HCEC 1CT (cell line): Measurements from ENCODE around the gene OR1N1.
"Not testable (repeated sequence)": the region's sequence is repeated elsewhere in the genome, so short reads cannot be mapped to it uniquely, and the experiment has no call there.

Source experiments
- DNase-seq: peaks from one replicate; pipeline ENCODE4 v3.0.0-alpha.2; 2017

OR1N1 gene, protein sequence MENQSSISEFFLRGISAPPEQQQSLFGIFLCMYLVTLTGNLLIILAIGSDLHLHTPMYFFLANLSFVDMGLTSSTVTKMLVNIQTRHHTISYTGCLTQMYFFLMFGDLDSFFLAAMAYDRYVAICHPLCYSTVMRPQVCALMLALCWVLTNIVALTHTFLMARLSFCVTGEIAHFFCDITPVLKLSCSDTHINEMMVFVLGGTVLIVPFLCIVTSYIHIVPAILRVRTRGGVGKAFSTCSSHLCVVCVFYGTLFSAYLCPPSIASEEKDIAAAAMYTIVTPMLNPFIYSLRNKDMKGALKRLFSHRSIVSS

DNA sequence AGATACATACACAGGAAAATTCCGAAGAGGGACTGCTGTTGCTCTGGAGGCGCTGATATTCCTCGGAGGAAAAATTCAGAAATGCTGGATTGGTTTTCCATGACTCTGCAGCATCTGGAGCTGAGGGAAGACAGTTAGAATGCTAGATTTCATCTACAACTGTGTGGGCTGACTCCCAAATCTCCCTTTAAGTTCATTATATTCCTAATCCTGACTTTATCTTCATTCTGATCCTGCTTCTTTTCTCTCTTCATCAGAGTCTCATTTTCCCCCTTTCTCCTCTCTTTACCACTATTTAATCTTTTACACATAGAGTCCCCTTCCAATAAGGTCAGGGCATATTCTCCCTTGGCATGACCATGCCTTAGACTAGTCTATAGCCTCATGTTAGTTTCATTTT, at the start of gene OR1N1:
TSS of gene OR1N1 (minus strand) at position 101 of the 400 bp plus-strand sequence. CDS start at position 101, 0 bp downstream.
- DNase-seq = no peak

DNA sequence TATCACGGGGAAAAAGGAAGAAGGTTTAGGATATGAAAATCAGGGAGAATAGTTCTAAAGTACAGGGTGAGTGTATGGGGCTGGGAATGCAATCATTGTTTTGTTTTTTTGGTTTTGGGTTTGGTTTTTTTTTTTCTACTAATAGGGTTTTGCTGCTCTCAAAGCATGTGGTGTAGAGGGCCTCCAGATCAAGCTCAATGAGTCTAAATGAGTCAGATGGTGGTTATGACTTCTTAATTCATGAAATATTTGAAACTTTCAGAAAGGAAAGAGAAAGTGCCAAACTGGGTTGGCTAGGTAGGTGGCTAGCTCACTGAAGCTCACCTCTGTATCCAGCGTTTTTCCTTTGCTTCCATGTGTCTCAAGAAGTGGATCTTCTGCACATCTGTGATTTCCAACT, 45.4 kb upstream of the OR1N1 start:
- peak; percentile 68 for DNase-seq

DNA sequence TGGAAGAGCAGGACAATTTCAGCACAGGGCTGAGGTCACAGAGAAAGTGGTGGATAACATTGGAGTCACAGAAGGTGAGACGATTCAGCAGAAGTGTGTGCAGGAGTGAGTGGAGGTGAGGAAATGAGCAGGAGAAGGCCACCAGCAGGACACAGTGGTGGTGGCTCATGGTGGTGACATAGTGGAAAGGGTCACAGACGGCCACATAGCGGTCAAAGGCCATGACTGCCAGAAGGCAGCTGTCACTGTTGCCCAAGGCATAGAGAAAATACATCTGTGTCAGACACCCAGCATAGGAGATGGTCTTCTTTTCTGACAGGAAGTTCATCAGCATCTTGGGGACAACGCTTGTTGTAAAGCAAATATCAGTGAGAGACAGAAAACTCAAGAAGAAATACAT, 40.8 kb upstream of the OR1N1 start:
- DNase-seq = no peak

DNA sequence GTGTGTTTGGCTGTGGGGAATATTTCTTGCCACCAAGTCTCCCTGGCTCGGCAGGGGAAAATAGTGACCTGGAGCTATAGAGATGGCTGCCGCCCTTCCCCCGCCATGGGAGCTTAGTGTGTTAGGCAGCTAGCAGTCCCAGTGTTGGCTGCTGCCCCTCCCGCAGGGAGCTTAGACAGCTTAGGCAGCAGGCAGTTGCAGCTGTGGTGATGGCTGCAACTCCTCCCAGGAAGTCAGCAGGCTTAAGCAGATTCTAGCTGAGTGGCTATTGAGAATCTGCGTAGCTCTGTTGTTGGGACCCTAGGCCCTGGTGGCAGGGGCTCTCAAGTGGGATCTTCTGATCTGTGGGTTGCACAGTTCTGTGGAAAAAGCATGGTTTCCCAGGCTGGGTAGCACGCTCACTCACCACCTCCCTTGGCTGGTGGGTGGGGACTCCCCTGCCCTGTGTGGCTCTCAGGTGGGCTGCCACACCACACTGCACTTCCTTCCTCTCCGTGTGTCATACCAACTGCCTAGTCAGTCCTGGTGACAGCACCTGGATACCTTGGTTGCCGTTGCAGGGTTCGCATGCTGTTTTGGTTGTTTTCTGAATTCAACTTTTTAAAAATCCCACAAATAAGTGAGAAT, 35.2 kb upstream of the OR1N1 start:
- no peak for DNase-seq

DNA sequence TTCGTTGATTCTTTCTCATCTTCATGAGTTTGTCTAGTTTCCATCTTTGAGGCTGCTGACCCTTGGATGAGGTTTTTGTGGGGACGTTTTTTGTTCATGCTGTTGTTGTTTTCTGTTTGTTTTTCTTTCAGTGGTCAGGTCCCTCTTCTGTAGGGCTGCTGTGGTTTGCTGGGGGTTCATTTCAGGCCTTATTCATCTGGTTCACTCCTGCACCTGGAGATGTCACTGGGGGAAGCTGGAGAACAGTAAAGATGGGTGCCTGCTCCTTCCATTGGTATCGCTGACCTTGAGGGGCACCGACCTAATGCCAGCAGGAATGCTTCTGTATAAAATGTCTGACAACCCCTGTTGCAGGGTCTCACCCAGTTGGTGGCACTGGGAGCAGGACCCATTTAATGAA, 34.4 kb upstream of the OR1N1 start:
- DNase-seq = no peak

DNA sequence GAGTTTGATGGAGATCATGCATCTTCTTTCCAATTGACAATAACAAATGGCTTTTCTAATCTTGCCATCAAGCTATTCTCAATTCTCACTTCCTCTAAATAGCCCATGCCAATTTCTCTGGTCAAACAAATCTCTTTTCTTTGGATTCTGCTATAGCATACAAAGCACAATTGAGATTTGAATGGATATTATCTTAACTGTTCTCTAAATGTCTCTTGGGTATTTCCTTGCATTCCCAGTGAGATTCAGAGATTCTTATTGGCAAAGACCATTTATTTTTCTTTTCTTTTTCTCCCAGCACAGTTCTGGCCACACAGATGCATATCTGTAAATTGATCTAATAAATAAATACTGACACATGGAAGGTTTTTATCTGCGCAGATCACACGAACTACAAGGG, 25.7 kb upstream of the OR1N1 start, which contains the start of gene OR1N2:
TSS of gene OR1N2 (plus strand) at position 301 of the 400 bp plus-strand sequence. CDS start 100 bp downstream, outside the sequence.
- no peak for DNase-seq

DNA sequence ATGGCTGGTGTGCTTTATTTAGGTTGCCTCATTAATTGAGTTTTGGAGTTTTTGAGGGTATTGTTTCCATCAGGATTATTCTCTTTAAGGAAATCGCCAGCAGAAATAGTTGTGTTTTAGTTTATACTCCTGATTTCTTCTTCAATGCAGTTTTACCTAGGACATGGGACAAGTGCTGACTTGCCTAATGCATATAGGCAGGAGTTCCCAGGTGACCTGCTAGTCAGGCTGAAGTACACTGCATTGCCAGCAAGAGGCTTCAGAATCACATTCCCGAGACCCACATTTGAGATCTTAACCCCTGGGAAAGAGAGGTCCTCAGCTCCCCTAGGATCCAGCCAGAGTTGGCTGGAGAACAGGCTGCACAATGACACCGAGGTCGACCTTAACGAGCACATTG, 24.3 kb upstream of the OR1N1 start:
- no peak for DNase-seq

DNA sequence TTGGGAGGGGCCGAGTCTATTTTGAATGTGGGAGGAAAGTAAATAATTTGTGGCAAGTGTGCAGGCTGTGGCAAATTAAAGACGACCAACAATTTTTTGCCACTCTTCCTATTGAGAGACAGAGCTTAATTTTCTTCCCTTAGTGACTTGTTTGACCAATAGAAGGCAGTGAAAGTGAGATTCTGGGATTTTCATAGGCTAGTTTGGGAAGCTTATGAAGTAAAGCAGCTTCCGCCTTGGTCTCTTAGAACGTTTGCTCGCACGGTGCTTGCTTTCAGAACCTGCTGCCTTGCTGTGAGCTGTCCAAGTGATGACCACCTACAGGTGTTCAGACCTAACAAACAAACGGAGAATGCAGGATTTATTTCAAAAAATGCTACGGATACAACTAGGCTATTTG, 19.1 kb upstream of the OR1N1 start:
- DNase-seq = no peak

DNA sequence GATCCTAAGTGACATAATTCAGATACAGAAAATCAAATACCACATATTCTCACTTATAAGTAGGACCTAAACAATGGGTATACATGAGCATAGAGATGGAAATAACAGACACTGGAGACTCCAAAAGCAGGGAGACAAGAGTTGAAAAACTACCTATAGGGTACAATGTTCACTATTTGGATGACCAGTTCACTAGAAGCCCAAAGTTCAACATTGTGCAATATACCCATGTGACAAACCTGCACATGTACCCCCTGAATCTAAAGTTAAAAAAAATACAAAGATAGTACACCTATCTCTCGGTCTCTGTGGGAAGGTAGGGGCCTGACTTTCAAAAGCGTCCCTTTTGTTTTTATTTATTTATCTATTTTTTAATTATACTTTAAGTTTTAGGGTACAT, 11.7 kb upstream of the OR1N1 start:
- no peak for DNase-seq

DNA sequence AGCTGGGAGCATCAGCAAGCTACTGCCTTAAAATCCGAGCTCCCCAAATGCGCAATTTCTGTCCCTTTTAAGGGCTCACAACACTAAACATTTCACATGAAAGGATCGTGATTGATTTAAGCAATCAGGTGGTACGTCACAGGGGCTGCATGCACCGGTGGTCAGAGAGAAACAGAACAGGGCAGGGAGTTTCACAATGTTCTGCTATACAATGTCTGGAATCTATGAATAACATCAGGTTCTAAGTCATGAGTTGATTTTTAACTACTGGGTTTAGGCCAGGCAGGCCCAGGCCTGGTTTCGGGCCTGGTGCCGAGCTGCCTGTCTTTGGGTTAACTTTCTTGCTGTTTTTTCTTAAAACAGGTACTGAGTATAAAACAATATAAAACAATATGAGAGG, 10.0 kb upstream of the OR1N1 start:
- not testable (repeated sequence) for DNase-seq

DNA sequence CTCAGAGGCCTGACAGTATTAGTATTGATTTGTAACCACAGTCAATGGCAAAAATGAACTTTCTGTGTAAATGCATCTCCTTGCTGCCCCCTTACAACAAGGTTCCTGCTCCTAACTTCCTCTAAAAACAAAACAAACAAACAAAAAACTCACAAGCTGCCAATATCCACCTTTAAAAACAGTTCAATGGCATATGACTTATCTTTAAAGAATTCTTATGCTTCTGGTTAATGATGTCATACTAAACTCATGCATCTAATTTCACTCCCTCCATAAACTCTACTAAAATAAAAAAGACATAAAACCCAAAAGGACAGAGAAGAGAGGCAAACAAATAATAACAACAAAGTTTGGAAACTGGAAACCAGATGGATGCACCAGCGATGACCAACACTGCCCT, 9.0 kb upstream of the OR1N1 start:
- DNase-seq = peak; percentile 27

DNA sequence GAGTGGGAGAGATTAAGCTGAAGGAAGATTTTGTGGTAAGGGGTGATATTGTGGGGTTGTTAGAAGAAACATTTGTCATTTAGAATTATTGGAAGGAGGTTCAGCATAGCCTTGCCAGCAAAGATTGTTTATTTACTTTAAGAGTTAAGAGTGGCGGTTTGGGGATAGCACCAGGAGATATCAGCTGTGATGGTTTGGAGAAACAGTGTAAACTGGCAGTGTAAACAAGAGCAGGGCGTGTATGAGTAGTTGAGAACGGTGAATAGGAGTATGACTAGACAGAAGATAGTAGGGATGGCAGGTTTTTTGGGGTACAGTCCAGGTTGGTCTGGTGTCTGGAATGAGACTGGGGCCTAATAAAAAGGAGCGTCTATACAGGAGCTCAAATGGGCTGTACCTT, 4.1 kb upstream of the OR1N1 start:
- not testable (repeated sequence) for DNase-seq

DNA sequence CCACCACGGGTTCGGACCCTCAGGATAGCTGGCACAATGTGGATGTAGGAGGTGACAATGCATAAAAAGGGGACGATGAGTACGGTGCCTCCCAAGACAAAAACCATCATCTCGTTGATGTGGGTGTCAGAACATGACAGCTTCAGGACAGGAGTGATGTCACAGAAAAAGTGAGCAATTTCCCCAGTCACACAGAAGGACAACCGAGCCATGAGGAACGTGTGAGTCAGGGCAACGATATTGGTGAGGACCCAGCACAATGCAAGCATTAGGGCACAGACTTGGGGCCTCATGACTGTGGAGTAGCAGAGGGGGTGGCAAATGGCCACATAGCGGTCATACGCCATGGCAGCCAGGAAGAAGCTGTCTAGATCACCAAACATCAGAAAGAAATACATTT, 491 bp downstream of the OR1N1 start:
- DNase-seq = no peak

DNA sequence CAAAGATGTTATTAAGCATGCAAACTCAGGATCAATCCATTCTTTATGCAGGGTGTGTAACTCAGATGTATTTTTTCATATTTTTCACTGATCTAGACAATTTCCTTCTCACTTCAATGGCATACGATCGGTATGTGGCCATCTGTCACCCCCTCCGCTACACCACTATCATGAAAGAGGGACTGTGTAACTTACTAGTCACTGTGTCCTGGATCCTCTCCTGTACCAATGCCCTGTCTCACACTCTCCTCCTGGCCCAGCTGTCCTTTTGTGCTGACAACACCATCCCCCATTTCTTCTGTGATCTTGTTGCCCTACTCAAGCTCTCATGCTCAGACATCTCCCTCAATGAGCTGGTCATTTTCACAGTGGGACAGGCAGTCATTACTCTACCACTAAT, 7.7 kb downstream of the OR1N1 start:
- no peak for DNase-seq

DNA sequence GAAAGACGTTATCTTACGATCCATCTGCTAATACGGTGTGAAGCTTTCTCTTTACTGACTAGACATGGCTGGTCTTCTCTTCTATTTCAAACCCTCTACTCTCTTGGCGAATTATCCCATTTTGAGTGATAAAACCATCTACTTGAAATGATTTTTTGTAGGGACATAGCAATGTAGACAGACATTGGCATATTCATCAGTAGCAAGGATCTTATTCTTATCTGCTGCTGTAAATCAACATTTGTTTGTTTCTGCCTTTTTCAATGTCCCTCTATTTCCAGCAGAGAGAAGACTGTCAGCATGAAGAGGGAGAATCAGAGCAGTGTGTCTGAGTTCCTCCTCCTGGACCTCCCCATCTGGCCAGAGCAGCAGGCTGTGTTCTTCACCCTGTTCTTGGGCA, 8.3 kb downstream of the OR1N1 start, which contains the start of gene OR1J4:
TSS of gene OR1J4 (plus strand) at position 301 of the 400 bp plus-strand sequence. CDS start at position 301, 0 bp downstream.
- DNase-seq = no peak

DNA sequence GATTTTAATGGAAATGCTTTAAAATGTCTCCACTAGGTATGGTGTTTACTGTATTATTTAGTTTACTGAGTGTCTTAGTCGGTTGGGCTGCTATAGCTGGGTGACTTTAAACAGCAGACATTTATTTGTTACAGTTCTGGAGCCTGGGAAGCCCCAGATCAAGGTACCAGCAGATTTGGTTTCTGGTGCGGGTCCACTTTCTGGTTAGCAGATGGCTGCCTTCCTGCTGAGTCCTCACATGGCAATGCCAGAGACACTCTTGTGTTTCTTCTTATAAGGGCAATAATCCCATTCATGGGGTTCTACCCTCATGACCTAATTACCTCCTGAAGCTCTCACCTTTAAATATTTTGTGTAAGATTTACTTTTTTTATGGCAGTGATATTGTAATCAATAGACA, 8.9 kb downstream of the OR1N1 start:
- no peak for DNase-seq

DNA sequence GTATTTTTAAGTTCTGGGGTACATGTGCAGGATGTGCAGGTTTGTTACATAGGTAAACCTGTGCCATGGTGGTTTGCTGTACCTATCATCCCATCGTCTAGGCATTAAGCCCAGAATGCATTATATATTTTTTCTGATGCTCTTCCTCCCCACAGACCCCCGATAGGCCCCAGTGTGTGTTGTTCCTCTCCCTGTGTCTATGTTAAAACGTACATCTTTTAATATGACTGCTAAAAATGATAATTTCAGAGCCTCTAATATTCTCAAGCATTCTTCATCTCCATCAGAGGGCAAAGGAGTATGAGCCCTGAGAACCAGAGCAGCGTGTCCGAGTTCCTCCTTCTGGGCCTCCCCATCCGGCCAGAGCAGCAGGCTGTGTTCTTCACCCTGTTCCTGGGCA, 16.6 kb downstream of the OR1N1 start, which contains the start of gene OR1J2:
TSS of gene OR1J2 (plus strand) at position 301 of the 400 bp plus-strand sequence. CDS start at position 301, 0 bp downstream.
- no peak for DNase-seq

DNA sequence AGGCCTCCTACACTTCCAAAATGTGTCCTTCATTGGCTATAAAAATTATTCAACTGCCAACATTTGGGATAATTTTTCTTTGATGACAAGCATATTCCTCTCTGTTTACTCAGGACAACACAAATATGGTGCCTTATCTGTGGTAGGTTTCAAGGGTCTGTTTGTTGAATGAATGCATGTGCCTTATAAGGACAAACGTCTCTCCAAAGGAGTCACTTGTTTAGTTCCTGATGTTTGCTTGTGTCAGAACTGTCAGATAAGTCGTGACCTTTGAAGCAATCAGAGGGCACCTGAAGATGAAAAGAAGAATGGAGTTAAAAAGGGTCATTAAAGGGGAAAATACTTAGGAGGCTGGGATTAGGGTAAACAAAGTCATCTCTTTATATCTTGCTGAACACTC, 20.1 kb downstream of the OR1N1 start:
- no peak for DNase-seq

DNA sequence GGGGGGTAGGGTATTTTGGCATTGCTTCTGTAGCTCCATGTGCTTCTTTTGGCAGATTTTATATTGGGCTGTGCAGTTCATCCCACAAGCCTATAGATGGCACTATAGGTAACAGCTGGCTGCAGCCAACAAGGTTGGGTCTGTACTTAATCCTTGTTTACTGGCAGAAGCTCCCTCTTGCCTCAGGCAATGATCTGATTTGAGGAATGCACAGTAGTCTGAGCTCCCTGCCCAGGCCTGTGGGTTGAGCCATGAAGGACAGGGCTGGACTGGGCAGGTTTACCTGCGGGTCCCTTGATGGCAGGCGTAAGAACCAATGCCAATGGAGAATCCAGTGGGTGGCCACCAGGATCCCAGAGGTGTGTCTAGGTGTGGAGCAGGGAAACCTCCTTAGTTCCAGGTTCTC, 28.2 kb downstream of the OR1N1 start:
- peak; percentile 50 for DNase-seq

DNA sequence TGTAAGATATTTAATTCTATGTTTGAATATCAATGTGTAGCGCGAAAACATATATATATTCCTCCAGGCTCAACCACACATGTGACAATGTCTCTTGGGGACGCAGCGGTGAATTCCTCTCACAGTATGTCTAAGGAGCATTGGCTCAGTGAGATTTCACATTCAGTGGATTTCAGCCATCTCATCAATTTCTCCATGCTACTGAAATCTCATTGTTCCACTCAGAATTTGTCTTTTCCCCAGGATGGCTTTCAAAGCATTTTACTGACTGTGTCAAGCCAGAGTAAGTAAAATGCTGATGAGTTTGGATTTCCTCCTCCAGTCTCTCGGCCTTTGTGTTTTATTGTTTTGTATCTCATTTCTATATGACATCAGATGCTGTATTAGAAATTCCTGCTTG, 48.0 kb downstream of the OR1N1 start:
- DNase-seq = no peak

DNA sequence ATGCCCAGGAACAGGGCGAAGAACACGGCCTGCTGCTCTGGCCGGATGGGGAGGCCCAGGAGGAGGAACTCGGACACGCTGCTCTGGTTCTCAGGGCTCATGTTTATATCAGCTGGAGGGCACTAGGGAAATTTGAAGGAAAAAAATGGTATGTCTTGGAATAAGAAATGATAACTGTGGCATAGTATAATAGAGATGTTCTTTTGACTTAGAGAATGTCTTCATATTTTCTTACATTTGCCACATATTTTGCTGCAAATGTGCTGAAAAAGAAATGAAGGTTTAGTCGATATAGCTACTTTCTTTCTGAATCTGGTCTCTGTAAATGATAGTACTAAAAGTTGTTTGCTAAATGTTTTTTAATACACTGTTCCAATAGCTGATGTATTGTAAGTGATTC, 49.3 kb downstream of the OR1N1 start, which contains the start of gene OR1J1:
TSS of gene OR1J1 (minus strand) at position 101 of the 400 bp plus-strand sequence. CDS start at position 101, 0 bp downstream.
- no peak for DNase-seq

DNA sequence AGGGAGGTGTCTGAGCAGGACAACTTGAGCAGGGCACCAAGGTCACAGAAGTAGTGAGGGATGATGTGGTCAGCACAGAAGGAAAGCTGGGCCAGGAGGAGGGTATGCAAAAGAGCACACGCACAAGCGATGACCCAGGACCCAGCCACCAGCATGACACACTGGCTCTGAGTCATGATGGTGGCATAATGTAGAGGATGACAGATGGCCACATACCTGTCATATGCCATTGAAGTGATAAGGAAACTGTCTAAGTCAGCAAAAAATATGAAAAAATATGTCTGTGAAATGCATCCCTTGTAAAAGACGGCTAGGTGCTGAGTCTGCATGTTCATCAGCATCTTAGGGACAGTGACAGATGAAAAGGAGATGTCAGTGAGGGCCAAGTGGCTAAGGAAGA, 49.7 kb downstream of the OR1N1 start:
- no peak for DNase-seq
